Measurements from ENCODE around the gene FXYD4. TPM values are rescaled to one million over a fixed set of nuclear protein-coding genes. Genes with fewer than 3 reads are reported as not detected.

Gene FXYD4
- total RNA-seq, 4 donors from 2014 or later = not detected

DNA sequence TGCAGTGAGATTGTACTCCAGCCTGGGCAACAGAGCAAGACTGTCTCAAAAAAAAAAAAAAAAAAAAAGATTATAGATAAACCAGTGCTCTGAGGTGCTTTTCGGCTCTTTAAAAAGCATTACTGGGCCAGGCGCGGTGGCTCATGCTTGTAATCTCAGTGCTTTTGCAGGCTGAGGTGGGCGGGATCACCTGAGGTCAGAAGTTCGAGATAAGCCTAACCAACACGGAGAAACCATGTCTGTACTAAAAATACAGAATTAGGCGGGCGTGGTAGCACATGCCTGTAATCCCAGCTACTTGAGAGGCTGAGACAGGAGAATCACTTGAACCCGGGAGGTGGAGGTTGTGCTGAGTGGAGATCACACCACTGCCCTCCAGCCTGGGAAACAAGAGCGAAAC lies 44.1 kb downstream of the FXYD4 start:
- no peak overlapping the region for H3K27ac ChIP-seq
- H3K36me3 ChIP-seq = no peaks in the 10 kb centered on the region
- no peak overlapping the region for H3K4me3 ChIP-seq
- no peak for ATAC-seq
- peaks cover 0 to 8% (median 4%) of the 10 kb centered on the region in 3 donors for H3K4me1 ChIP-seq
- no peaks in the 10 kb centered on the region for H3K27me3 ChIP-seq
- TF ChIP-seq, protein P1, sequence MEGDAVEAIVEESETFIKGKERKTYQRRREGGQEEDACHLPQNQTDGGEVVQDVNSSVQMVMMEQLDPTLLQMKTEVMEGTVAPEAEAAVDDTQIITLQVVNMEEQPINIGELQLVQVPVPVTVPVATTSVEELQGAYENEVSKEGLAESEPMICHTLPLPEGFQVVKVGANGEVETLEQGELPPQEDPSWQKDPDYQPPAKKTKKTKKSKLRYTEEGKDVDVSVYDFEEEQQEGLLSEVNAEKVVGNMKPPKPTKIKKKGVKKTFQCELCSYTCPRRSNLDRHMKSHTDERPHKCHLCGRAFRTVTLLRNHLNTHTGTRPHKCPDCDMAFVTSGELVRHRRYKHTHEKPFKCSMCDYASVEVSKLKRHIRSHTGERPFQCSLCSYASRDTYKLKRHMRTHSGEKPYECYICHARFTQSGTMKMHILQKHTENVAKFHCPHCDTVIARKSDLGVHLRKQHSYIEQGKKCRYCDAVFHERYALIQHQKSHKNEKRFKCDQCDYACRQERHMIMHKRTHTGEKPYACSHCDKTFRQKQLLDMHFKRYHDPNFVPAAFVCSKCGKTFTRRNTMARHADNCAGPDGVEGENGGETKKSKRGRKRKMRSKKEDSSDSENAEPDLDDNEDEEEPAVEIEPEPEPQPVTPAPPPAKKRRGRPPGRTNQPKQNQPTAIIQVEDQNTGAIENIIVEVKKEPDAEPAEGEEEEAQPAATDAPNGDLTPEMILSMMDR (IDR thresholded peaks at IDR 0.05) = no peak
- TF ChIP-seq POLR2AphosphoS5 (IDR thresholded peaks at IDR 0.05) (no peak), EP300 (IDR thresholded peaks at IDR 0.05) (no peak), POLR2A (IDR thresholded peaks at IDR 0.05) (no peak)
- no peaks in the 10 kb centered on the region for H3K9me3 ChIP-seq
- WGBS, 2 donors (ENCODE audit: low coverage in 1 of 2) = 92% methylated on average over 2 of the region's 10 CpGs; no CpG with 5 or more reads in 1 of the 2 donors

DNA sequence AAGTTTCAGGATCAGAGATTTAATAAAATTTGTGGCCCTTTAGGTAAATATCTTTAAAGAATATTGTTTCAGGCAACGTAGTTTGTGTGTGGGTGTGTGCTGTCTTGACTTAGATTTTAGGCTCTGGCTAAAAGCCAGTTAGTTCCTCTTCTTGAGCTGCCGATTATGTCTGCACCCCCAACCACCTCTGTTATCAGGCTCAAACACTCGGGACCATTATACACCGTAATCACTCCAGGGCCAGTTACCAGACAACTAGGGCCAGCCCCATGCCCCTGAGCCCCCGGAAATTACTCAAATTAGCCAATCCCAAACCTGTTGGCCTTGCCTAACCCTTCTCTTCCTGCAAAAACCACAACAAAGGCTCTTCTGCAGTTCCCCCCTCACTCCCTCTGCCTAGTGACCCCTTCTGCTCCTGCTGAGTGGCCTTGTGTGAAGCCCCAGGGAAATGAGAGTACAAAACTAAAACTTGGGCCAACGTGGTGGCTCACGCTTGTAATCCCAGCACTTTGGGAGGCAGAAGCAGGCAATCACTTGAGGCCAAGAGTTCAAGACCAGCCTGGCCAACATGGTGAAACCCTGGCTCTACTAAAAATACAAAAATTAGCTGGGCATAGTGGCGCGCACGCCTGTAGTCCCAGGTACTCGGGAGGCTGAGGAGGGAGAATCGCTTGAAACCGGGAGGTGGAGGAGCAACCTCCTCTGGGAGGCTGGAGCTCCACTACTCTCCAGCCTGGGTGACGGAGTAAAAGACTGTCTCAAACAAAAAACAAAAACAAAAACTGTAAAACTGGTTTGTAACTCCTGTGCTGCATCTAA lies 46.7 kb downstream of the FXYD4 start:
- Histone ChIP-seq H3K27me3 (no peaks in the 10 kb centered on the region), H3K4me3 (no peak overlapping the region), H3K9me3 (no peaks in the 10 kb centered on the region), H3K27ac (peak overlapping the region in 3 of 4 donors; percentile 13 to 25 (median 24)), H3K4me1 (peaks cover 0 to 19% (median 4%) of the 10 kb centered on the region in 3 donors), H3K36me3 (no peaks in the 10 kb centered on the region)
- no peak for ATAC-seq
- 68 to 80% methylated on average over 2 to 12 of the region's 14 CpGs for WGBS, 2 donors (ENCODE audit: low coverage in 1 of 2)
- TF ChIP-seq, protein P1 (IDR thresholded peaks at IDR 0.05) = no peak
- TF ChIP-seq POLR2AphosphoS5 (IDR thresholded peaks at IDR 0.05) (no peak), POLR2A (IDR thresholded peaks at IDR 0.05) (no peak), EP300 (IDR thresholded peaks at IDR 0.05) (no peak)

DNA sequence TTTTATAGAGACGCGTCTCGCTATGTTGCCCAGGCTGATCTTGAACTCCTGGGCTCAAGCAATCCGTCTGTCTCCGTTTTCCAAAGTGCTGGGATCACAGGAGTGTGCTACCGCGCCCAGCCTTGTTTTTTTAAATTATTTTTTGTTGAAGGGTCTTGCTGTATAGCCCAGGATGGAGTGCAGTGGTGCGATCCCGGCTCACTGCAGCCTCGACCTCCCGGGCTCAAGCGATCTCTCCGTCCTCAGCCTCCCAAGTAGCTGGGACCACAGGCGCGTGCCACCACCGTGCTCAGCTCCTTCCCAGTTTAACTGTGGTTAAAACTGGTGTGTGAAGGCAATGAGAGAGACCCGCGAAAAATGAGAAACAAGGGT lies 48.5 kb downstream of the FXYD4 start:
- Histone ChIP-seq H3K4me3 (peak overlapping the region; percentile 40 to 62), H3K9me3 (no peaks in the 10 kb centered on the region), H3K4me1 (peaks cover 0 to 19% (median 4%) of the 10 kb centered on the region in 3 donors), H3K27me3 (no peaks in the 10 kb centered on the region), H3K36me3 (no peaks in the 10 kb centered on the region), H3K27ac (peak overlapping the region; percentile 87 to 99 (median 96))
- no peak for ATAC-seq
- TF ChIP-seq POLR2AphosphoS5 (IDR thresholded peaks at IDR 0.05) (no peak), EP300 (IDR thresholded peaks at IDR 0.05) (no peak), POLR2A (IDR thresholded peaks at IDR 0.05) (no peak)
- TF ChIP-seq, protein P1 (IDR thresholded peaks at IDR 0.05) = no peak
- 74 to 98% methylated on average over 7 to 10 of the region's 18 CpGs for whole genome bisulfite sequencing, 2 donors (ENCODE audit: low coverage in 1 of 2)

DNA sequence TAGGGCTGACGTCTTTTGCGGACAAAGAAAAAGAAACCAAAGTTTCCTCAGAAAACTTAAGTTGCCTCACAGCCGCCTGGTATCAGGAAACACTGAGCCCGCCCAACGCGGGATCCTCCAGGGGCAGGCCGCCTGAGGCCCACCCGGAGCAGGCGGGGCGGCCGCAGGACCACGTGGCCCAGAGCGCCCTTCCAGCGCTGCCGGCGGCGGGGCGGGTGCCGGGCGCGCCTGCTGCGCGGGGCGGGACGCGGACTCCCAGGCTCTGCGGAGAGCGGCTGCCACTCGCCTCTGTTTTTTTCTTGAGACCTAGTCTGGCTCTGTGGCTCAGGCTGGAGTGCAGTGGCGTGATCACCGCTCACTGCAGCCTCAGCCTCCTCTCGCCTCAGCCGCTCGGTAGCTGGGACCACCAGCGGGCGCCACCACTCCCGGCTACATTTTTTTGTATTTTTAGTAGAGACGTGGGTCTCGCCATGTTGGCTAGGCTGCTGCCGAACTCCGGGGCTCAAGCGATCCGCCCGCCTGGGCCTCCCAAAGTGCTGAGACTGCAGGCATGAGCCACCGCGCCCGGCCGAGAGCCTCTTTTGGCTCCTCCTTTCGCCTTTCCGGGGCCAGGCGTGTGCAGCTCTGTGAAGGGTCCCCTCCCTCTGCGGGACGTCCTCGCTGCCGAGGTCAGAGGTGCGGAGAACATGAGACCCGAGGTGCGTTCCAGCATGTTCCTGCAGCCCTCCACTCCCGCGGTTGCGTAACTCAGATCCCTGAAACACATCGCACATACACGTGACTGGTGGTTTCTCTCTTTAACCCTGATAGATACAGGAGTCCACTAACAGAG lies 49.1 kb downstream of the FXYD4 start:
- peak overlapping the region; percentile 87 to 99 (median 96) for H3K27ac ChIP-seq
- H3K4me3 ChIP-seq = peak overlapping the region; percentile 40 to 62
- H3K36me3 ChIP-seq = no peaks in the 10 kb centered on the region
- 0 to 1% methylated on average over 12 to 20 of the region's 63 CpGs for WGBS, 2 donors (ENCODE audit: low coverage in 1 of 2)
- peaks cover 0 to 19% (median 4%) of the 10 kb centered on the region in 3 donors for H3K4me1 ChIP-seq
- H3K27me3 ChIP-seq = no peaks in the 10 kb centered on the region
- TF ChIP-seq, protein P1 (IDR thresholded peaks at IDR 0.05) = peak in 2 of 4 experiments; percentile 22 to 38
- TF ChIP-seq EP300 (IDR thresholded peaks at IDR 0.05) (no peak), POLR2AphosphoS5 (IDR thresholded peaks at IDR 0.05) (peak; percentile 68), POLR2A (IDR thresholded peaks at IDR 0.05) (peak; percentile 69 to 81)
- ATAC-seq = peak; percentile 97
- no peaks in the 10 kb centered on the region for H3K9me3 ChIP-seq
